ENCODE measurements around the gene EML6.

DNA sequence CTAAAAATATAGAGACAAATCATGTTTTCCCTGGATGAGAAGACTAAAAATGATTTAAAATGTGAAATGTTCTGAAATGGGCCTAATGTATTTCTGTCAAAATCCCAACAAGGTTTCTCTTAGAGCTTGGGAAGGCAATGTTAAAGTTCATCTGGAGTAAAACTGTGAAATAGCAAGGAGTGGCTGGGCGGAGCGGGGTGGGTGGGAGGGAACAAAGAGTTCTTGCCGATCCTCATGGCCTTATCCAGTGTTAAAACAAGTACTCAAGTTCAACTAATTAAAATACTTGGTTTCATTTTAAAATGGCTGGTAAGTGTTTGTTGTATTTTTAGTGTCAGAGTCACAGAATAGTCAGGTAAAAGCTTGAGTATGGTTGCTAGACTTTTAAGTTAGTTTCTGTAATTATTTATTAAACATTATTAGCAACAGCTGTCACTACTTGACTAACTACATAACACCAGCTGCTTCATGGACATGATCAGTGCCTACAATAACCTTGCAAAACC, 239.5 kb downstream of the EML6 start:
- TF ChIP-seq RAD21 (IDR thresholded peaks at IDR 0.05 in 1 of 2, conservative IDR thresholded peaks at IDR 0.05 in 1 of 2; ENCODE audit: low read depth in 2 of 2, low read length in 2 of 2) (no peak), POLR2A (IDR thresholded peaks at IDR 0.05; ENCODE audit: control extremely low read depth in 1 of 2, low read depth in 2 of 2, low read length in 2 of 2) (no peak), EZH2 (IDR thresholded peaks at IDR 0.05; ENCODE audit: low read depth, low read length, severe bottlenecking) (no peak), SIN3A (conservative IDR thresholded peaks at IDR 0.05 in 1 of 2, IDR thresholded peaks at IDR 0.05 in 1 of 2; ENCODE audit: low read depth in 1 of 2, low read length in 2 of 2) (no peak), POLR2AphosphoS5 (IDR thresholded peaks at IDR 0.05; ENCODE audit: low read depth, low read length) (no peak), BACH1 (IDR thresholded peaks at IDR 0.05; ENCODE audit: low read length) (no peak), EP300 (IDR thresholded peaks at IDR 0.05; ENCODE audit: borderline replicate concordance in 1 of 2, low read depth in 2 of 2, low read length in 2 of 2) (no peak)
- TF ChIP-seq, protein P1, sequence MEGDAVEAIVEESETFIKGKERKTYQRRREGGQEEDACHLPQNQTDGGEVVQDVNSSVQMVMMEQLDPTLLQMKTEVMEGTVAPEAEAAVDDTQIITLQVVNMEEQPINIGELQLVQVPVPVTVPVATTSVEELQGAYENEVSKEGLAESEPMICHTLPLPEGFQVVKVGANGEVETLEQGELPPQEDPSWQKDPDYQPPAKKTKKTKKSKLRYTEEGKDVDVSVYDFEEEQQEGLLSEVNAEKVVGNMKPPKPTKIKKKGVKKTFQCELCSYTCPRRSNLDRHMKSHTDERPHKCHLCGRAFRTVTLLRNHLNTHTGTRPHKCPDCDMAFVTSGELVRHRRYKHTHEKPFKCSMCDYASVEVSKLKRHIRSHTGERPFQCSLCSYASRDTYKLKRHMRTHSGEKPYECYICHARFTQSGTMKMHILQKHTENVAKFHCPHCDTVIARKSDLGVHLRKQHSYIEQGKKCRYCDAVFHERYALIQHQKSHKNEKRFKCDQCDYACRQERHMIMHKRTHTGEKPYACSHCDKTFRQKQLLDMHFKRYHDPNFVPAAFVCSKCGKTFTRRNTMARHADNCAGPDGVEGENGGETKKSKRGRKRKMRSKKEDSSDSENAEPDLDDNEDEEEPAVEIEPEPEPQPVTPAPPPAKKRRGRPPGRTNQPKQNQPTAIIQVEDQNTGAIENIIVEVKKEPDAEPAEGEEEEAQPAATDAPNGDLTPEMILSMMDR (IDR thresholded peaks at IDR 0.05; ENCODE audit: control extremely low read depth in 1 of 3, insufficient read depth in 1 of 3, low read depth in 1 of 3, low read length in 3 of 3), result no peak
